Liver (tissue), 9 donors: ENCODE results near the gene KRTAP22-1. TPM values are rescaled to one million over a fixed set of nuclear protein-coding genes. Genes with fewer than 3 reads are reported as not detected.

Source experiments
- DNase-seq: peaks from one replicate; pipeline ENCODE4 v3.0.0-alpha.2; 2017; ENCODE audit warnings: low spot score
- H3K27ac ChIP-seq, 2 donors: one replicate each; pipeline ENCODE4 v1.7.0; 2013; ENCODE audit warnings: inconsistent platforms in 2 of 2, low read length in 2 of 2, control low read depth in 1 of 2, low read depth in 1 of 2, mild to moderate bottlenecking in 1 of 2
- H3K27me3 ChIP-seq, 4 donors: one replicate each; pipeline versions ENCODE4 v1.6.1 to v1.7.0; 2013; ENCODE audit warnings: low read length in 3 of 4, inconsistent platforms in 1 of 4, mild to moderate bottlenecking in 1 of 4, moderate library complexity in 1 of 4; ENCODE audit not compliant: control insufficient read depth in 4 of 4, insufficient read depth in 4 of 4
- H3K36me3 ChIP-seq, 4 donors: one replicate each; pipeline versions ENCODE4 v1.6.1 to v1.7.0; 2013; ENCODE audit warnings: low read length in 3 of 4, mild to moderate bottlenecking in 3 of 4, low read depth in 1 of 4, moderate library complexity in 1 of 4; ENCODE audit not compliant: control insufficient read depth in 4 of 4, insufficient read depth in 3 of 4
- H3K4me1 ChIP-seq, 4 donors: one replicate each; pipeline versions ENCODE4 v1.6.1 to v1.7.0; 2013; ENCODE audit warnings: low read length in 3 of 4, mild to moderate bottlenecking in 3 of 4, moderate library complexity in 1 of 4; ENCODE audit not compliant: control insufficient read depth in 4 of 4, insufficient read depth in 4 of 4
- H3K4me3 ChIP-seq, 3 donors: one replicate each; pipeline versions ENCODE4 v1.6.1 to v1.7.0; 2013; ENCODE audit warnings: low read length in 3 of 3, control low read depth in 1 of 3, low read depth in 1 of 3, mild to moderate bottlenecking in 1 of 3
- H3K9ac ChIP-seq, 2 donors: one replicate each; pipeline ENCODE4 v1.7.0; 2013; ENCODE audit warnings: low read length in 2 of 2, mild to moderate bottlenecking in 2 of 2, moderate library complexity in 2 of 2, control low read depth in 1 of 2, low read depth in 1 of 2
- H3K9me3 ChIP-seq, 4 donors: one replicate each; pipeline versions ENCODE4 v1.6.1 to v1.7.0; 2013; ENCODE audit warnings: low read length in 3 of 4; ENCODE audit not compliant: control insufficient read depth in 4 of 4
- EGR1 ChIP-seq, 2 donors: IDR thresholded peaks; 2 replicates each; pipeline ENCODE4 v1.6.1; 2016 to 2018; ENCODE audit warnings: antibody characterized with exemption in 2 of 2, low read depth in 2 of 2
- FOXA1 ChIP-seq: IDR thresholded peaks from 2 replicates; pipeline ENCODE4 v1.6.1; 2016; ENCODE audit warnings: antibody characterized with exemption
- FOXA2 ChIP-seq: IDR thresholded peaks from 2 replicates; pipeline ENCODE4 v1.6.1; 2016; ENCODE audit warnings: antibody characterized with exemption
- GABPA ChIP-seq, 2 donors: IDR thresholded peaks in 1 of 2; conservative IDR thresholded peaks in 1 of 2; 2 replicates each; pipeline ENCODE4 v1.6.1; 2016; ENCODE audit warnings: antibody characterized with exemption in 2 of 2, mild to moderate bottlenecking in 1 of 2, moderate library complexity in 1 of 2
- HNF4A ChIP-seq, 2 donors: conservative IDR thresholded peaks; 2 replicates each; pipeline ENCODE4 v1.6.1; 2016; ENCODE audit warnings: antibody characterized with exemption in 2 of 2, mild to moderate bottlenecking in 2 of 2
- JUND ChIP-seq, 2 donors: IDR thresholded peaks; 2 replicates each; pipeline ENCODE4 v1.6.1; 2016; ENCODE audit warnings: antibody characterized with exemption in 2 of 2
- NR2F2 ChIP-seq: IDR thresholded peaks from 2 replicates; pipeline ENCODE4 v1.6.1; 2016; ENCODE audit warnings: antibody characterized with exemption
- RAD21 ChIP-seq, 2 donors: IDR thresholded peaks; 2 replicates each; pipeline ENCODE4 v1.6.1; 2016; ENCODE audit warnings: antibody characterized with exemption in 2 of 2, mild to moderate bottlenecking in 2 of 2
- RXRA ChIP-seq, 2 donors: IDR thresholded peaks; 2 replicates each; pipeline ENCODE4 v1.6.1; 2017 to 2018; ENCODE audit warnings: antibody characterized with exemption in 2 of 2, mild to moderate bottlenecking in 1 of 2
- TAF1 ChIP-seq: conservative IDR thresholded peaks from 2 replicates; pipeline ENCODE4 v1.6.1; 2016; ENCODE audit warnings: antibody characterized with exemption, mild to moderate bottlenecking
- YY1 ChIP-seq: IDR thresholded peaks from 2 replicates; pipeline ENCODE4 v1.6.1; 2016; ENCODE audit warnings: antibody characterized with exemption, mild to moderate bottlenecking
- WGBS: extraction: QIAGEN DNeasy Blood & Tissue Kit; methylation state at CpG from one replicate; pipeline ENCODE4 v1.1.7; 2013; 5-methylcytosine and 5-hydroxymethylcytosine counted together
- polyA plus RNA-seq, 2 donors: library from polyadenylated mRNA; stranded (reverse) in 1 of 2; unstranded in 1 of 2; fragments of 200-250 nt in 1 of 2; fragments of >200 nt in 1 of 2; fragmentation: Nextera tagmentation in 1 of 2; extraction: Ambion mirVana in 1 of 2; gene quantifications; one replicate each; pipeline versions ENCODE4 v1.2.1 to v1.2.3, GENCODE V29; 2013 to 2015
- total RNA-seq, 2 donors: library from RNA; depleted of rRNA; stranded (reverse); fragments of >200 nt; gene quantifications; one replicate each; pipeline ENCODE4 v1.2.3, GENCODE V29; 2014
- TF ChIP-seq, protein P1 (sequence below): IDR thresholded peaks from 2 replicates; pipeline ENCODE4 v1.6.1; 2016; ENCODE audit warnings: antibody characterized with exemption
- TF ChIP-seq, protein P2 (sequence below): IDR thresholded peaks from 2 replicates; pipeline ENCODE4 v1.6.1; 2016; ENCODE audit warnings: antibody characterized with exemption
- TF ChIP-seq, protein P3 (sequence below): IDR thresholded peaks from 2 replicates; pipeline ENCODE4 v1.6.1; 2016; ENCODE audit warnings: antibody characterized with exemption
- TF ChIP-seq, protein P4 (sequence below): fragments of 150-350 bp; IDR thresholded peaks from 2 replicates; pipeline ENCODE4 v1.5.1; 2017; ENCODE audit warnings: improper control_type of control experiment, low read depth, low read length; ENCODE audit not compliant: missing input control
- TF ChIP-seq, protein P5 (sequence below): IDR thresholded peaks from 2 replicates; pipeline ENCODE4 v1.6.1; 2016; ENCODE audit warnings: antibody characterized with exemption, mild to moderate bottlenecking
- donor health status: healthy.
- donor health status: healthy.
- donor health status: healthy.
- donor health status: healthy.
- donor health status: healthy.

Gene KRTAP22-1
- total and polyA plus RNA-seq, 4 donors, result not detected

DNA sequence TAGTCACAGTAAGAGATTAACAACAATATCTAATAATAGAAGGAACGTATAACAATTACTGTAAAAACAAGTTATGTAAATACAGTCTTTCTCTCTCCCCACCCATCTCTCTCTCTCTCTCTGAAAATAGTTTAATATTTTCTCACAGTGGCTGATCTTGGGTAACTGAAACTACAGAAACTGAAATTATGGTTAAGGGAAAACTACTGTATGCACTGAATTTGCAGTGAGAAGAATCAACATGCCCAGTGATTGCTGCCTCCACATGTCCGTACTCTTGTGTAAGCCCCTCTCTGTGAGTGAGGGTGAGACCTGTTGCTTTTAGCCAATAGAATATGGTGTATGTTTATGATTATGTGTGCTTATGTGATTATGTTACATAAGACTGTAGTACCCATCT, 11.2 kb downstream of the KRTAP22-1 start:
- no peak overlapping the region for H3K27ac ChIP-seq
- H3K9me3 ChIP-seq, result no peaks in the 10 kb centered on the region
- 84% methylated on average over 2 of the region's 2 CpGs for WGBS
- H3K4me1 ChIP-seq, result no peaks in the 10 kb centered on the region
- H3K36me3 ChIP-seq, result no peaks in the 10 kb centered on the region
- no peak overlapping the region for H3K4me3 ChIP-seq
- H3K9ac ChIP-seq, result no peak overlapping the region
- DNase-seq, result no peak
- TF ChIP-seq, protein P1, sequence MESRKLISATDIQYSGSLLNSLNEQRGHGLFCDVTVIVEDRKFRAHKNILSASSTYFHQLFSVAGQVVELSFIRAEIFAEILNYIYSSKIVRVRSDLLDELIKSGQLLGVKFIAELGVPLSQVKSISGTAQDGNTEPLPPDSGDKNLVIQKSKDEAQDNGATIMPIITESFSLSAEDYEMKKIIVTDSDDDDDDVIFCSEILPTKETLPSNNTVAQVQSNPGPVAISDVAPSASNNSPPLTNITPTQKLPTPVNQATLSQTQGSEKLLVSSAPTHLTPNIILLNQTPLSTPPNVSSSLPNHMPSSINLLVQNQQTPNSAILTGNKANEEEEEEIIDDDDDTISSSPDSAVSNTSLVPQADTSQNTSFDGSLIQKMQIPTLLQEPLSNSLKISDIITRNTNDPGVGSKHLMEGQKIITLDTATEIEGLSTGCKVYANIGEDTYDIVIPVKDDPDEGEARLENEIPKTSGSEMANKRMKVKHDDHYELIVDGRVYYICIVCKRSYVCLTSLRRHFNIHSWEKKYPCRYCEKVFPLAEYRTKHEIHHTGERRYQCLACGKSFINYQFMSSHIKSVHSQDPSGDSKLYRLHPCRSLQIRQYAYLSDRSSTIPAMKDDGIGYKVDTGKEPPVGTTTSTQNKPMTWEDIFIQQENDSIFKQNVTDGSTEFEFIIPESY, result no peak
- TF ChIP-seq TAF1, result no peak
- no peak for TF ChIP-seq EGR1 (IDR thresholded peaks at IDR 0.05; ENCODE audit: low read depth in 2 of 2)
- TF ChIP-seq RXRA (IDR thresholded peaks at IDR 0.05), result no peak
- no peak for TF ChIP-seq FOXA2
- TF ChIP-seq, protein P2, sequence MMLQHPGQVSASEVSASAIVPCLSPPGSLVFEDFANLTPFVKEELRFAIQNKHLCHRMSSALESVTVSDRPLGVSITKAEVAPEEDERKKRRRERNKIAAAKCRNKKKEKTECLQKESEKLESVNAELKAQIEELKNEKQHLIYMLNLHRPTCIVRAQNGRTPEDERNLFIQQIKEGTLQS, result no peak
- TF ChIP-seq, protein P3, sequence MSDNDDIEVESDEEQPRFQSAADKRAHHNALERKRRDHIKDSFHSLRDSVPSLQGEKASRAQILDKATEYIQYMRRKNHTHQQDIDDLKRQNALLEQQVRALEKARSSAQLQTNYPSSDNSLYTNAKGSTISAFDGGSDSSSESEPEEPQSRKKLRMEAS, result no peak
- TF ChIP-seq, protein P4, sequence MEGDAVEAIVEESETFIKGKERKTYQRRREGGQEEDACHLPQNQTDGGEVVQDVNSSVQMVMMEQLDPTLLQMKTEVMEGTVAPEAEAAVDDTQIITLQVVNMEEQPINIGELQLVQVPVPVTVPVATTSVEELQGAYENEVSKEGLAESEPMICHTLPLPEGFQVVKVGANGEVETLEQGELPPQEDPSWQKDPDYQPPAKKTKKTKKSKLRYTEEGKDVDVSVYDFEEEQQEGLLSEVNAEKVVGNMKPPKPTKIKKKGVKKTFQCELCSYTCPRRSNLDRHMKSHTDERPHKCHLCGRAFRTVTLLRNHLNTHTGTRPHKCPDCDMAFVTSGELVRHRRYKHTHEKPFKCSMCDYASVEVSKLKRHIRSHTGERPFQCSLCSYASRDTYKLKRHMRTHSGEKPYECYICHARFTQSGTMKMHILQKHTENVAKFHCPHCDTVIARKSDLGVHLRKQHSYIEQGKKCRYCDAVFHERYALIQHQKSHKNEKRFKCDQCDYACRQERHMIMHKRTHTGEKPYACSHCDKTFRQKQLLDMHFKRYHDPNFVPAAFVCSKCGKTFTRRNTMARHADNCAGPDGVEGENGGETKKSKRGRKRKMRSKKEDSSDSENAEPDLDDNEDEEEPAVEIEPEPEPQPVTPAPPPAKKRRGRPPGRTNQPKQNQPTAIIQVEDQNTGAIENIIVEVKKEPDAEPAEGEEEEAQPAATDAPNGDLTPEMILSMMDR, result no peak
- no peak for TF ChIP-seq GABPA (IDR thresholded peaks at IDR 0.05 in 1 of 2, conservative IDR thresholded peaks at IDR 0.05 in 1 of 2)
- TF ChIP-seq, protein P5, sequence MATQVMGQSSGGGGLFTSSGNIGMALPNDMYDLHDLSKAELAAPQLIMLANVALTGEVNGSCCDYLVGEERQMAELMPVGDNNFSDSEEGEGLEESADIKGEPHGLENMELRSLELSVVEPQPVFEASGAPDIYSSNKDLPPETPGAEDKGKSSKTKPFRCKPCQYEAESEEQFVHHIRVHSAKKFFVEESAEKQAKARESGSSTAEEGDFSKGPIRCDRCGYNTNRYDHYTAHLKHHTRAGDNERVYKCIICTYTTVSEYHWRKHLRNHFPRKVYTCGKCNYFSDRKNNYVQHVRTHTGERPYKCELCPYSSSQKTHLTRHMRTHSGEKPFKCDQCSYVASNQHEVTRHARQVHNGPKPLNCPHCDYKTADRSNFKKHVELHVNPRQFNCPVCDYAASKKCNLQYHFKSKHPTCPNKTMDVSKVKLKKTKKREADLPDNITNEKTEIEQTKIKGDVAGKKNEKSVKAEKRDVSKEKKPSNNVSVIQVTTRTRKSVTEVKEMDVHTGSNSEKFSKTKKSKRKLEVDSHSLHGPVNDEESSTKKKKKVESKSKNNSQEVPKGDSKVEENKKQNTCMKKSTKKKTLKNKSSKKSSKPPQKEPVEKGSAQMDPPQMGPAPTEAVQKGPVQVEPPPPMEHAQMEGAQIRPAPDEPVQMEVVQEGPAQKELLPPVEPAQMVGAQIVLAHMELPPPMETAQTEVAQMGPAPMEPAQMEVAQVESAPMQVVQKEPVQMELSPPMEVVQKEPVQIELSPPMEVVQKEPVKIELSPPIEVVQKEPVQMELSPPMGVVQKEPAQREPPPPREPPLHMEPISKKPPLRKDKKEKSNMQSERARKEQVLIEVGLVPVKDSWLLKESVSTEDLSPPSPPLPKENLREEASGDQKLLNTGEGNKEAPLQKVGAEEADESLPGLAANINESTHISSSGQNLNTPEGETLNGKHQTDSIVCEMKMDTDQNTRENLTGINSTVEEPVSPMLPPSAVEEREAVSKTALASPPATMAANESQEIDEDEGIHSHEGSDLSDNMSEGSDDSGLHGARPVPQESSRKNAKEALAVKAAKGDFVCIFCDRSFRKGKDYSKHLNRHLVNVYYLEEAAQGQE, result no peak
- TF ChIP-seq RAD21 (IDR thresholded peaks at IDR 0.05), result no peak
- no peak for TF ChIP-seq YY1
- no peak for TF ChIP-seq FOXA1
- no peak for TF ChIP-seq NR2F2
- H3K27me3 ChIP-seq, result no peaks in the 10 kb centered on the region

DNA sequence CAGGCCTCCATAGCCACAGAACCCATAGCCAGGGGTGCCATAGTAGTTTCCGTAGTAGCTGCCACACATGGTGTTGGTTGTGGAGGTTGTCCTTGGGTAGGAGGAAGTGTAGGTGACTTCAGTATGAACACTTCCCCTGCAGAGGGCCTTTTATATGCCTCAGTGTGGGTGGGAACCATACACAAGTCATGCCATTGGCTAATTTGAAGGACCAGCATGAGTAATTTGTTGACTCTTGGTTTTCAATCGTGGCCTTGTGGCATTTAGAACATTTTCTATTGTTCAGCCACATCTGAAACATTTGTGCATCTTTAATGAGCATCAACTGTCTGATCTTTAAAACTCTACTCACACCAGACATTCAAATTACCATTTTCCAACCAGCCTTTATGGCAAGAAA, 12.9 kb downstream of the KRTAP22-1 start, which contains the start of gene KRTAP6-1:
TSS of gene KRTAP6-1 (minus strand) at position 95 of the 400 bp plus-strand sequence. CDS start at position 69, 26 bp downstream.
- Histone ChIP-seq H3K4me1 (no peaks in the 10 kb centered on the region), H3K9me3 (no peaks in the 10 kb centered on the region), H3K27ac (no peak within 1 kb of the TSS), H3K4me3 (no peak within 1 kb of the TSS), H3K27me3 (no peaks in the 10 kb centered on the region), H3K36me3 (no peaks in the 10 kb centered on the region), H3K9ac (no peak within 1 kb of the TSS)
- WGBS, result 58% methylated on average over 2 of the region's 2 CpGs
- DNase-seq, result no peak
- TF ChIP-seq NR2F2, result no peak
- TF ChIP-seq RAD21 (IDR thresholded peaks at IDR 0.05), result no peak
- TF ChIP-seq EGR1 (IDR thresholded peaks at IDR 0.05; ENCODE audit: low read depth in 2 of 2), result no peak
- TF ChIP-seq FOXA2, result no peak
- TF ChIP-seq FOXA1, result no peak
- TF ChIP-seq GABPA (IDR thresholded peaks at IDR 0.05 in 1 of 2, conservative IDR thresholded peaks at IDR 0.05 in 1 of 2), result no peak
- TF ChIP-seq YY1, result no peak
- no peak for TF ChIP-seq JUND (IDR thresholded peaks at IDR 0.05)
- no peak for TF ChIP-seq TAF1
- no peak for TF ChIP-seq HNF4A (conservative IDR thresholded peaks at IDR 0.05)
- TF ChIP-seq, protein P4, result no peak
